H1 (cell line): ENCODE results near the gene AKT1S1. TPM values are rescaled to one million over a fixed set of nuclear protein-coding genes. Genes with fewer than 3 reads are reported as not detected.

Experiments
- CEBPB ChIP-seq: IDR thresholded peaks from 2 replicates; pipeline ENCODE4 v1.6.1; 2012; ENCODE audit warnings: low read depth, low read length
- CHD7 ChIP-seq: fragments of 300-600 bp; sonication (generic); IDR thresholded peaks from 2 replicates; pipeline ENCODE4 v1.7.1; 2012; ENCODE audit warnings: low read length, moderate library complexity, mild to moderate bottlenecking, inconsistent platforms; ENCODE audit not compliant: insufficient replicate concordance
- CTBP2 ChIP-seq: IDR thresholded peaks from 2 replicates; pipeline ENCODE4 v1.7.0; 2011; ENCODE audit warnings: borderline replicate concordance, mild to moderate bottlenecking, moderate library complexity, mixed read lengths, low read length; ENCODE audit not compliant: insufficient read depth, insufficient read length
- HDAC2 ChIP-seq, 2 experiments: fragments of 300-600 bp in 1 of 2; sonication (generic) in 1 of 2; IDR thresholded peaks; 2 replicates each; pipeline ENCODE4 v1.6.1; 2011 to 2012; ENCODE audit warnings: low read depth in 2 of 2, low read length in 2 of 2, mild to moderate bottlenecking in 2 of 2, moderate library complexity in 2 of 2, borderline replicate concordance in 1 of 2, inconsistent platforms in 1 of 2
- KDM5A ChIP-seq: fragments of 200-600 bp; IDR thresholded peaks from 2 replicates; pipeline ENCODE4 v1.7.1; 2012; ENCODE audit warnings: mild to moderate bottlenecking, low read length, inconsistent platforms, mixed read lengths
- POLR2A ChIP-seq, 2 experiments: IDR thresholded peaks; 1 replicate in 1 of 2; 2 replicates in 1 of 2; pipeline ENCODE4 v1.6.1; 2011; ENCODE audit warnings: low read depth in 2 of 2, low read length in 2 of 2, mild to moderate bottlenecking in 2 of 2; ENCODE audit errors: control extremely low read depth in 1 of 2
- POLR2AphosphoS5 ChIP-seq: IDR thresholded peaks from 2 replicates; pipeline ENCODE4 v1.6.1; 2011; ENCODE audit warnings: low read depth, low read length
- SRF ChIP-seq: IDR thresholded peaks from 2 replicates; pipeline ENCODE4 v1.6.1; 2011; ENCODE audit warnings: mild to moderate bottlenecking, low read depth, low read length, moderate library complexity
- polyA plus RNA-seq, 7 experiments: library from polyadenylated mRNA; depleted of rRNA in 3 of 7; stranded (reverse) in 5 of 7; unstranded in 2 of 7; fragments of >200 nt in 5 of 7; fragments of 200-250 nt in 2 of 7; gene quantifications; 1 replicate in 5 of 7; 2 replicates in 1 of 7; 4 replicates in 1 of 7; pipeline versions ENCODE4 v1.2.1 to v1.2.3, GENCODE V29; 2011 to 2013; ENCODE audit warnings: missing spikeins in 2 of 7, mixed read lengths in 2 of 7
- total RNA-seq: library from RNA; stranded (reverse); fragmentation: NEBNext Ultra II Directional; extraction: Animal tissue kit (Norgen Biotek cat#: 25700); gene quantifications from 2 replicates; pipeline ENCODE4 v1.2.1, GENCODE V29; 2021

AKT1S1 gene
- total and polyA plus RNA-seq, 2 of the 8 experiments (the other 6 are each of a cell fraction or from before 2014, with no cell fraction given) = 40.7 to 45.9 TPM

GRCh38 chr19:49855676-49856573 lies 21.2 kb downstream of the AKT1S1 start (continued):
- TF ChIP-seq CHD7 (no peak), SRF (no peak), CEBPB (no peak), CTBP2 (no peak), POLR2A (IDR thresholded peaks at IDR 0.05; ENCODE audit: control extremely low read depth in 1 of 2, low read depth in 2 of 2, low read length in 2 of 2) (peak; percentile 70 to 73), POLR2AphosphoS5 (peak; percentile 81; the same call in 1 of the 2 replicates), HDAC2 (IDR thresholded peaks at IDR 0.05; ENCODE audit: borderline replicate concordance in 1 of 2, low read depth in 2 of 2, low read length in 2 of 2) (no peak), KDM5A (no peak)
- TF ChIP-seq, all 59 proteins: peak for 2
